RWPE1 (cell line): Measurements from ENCODE around the gene MRC1.
"Not testable (repeated sequence)": the region's sequence is repeated elsewhere in the genome, so short reads cannot be mapped to it uniquely, and the experiment has no call there.

Experiments used
- CTCF ChIA-PET: fragments of 350-600 bp; sonication (Branson Sonifier 250); formaldehyde crosslinking; extraction: SDS; loops from one replicate; lab custom pipeline; 2021; lab: Yijun Ruan, JAX
- POLR2A ChIA-PET: fragments of 400-600 bp; formaldehyde crosslinking; extraction: SDS; loops from one replicate; lab custom pipeline; 2020; ENCODE audit warnings: antibody characterized with exemption; ENCODE audit not compliant: low non-redundant PET; lab: Yijun Ruan, JAX
- DNase-seq: peaks from one replicate; pipeline ENCODE4 v3.0.0; 2012; ENCODE audit warnings: low spot score
- H3K27ac ChIP-seq: fragments of 450-650 bp; 2 replicates; pipeline ENCODE4 v1.5.1; 2017
- TF ChIP-seq, protein P1 (sequence below): fragments of 450-650 bp; conservative IDR thresholded peaks from 2 replicates; pipeline ENCODE4 v1.5.1; 2017; ENCODE audit warnings: low read depth, mild to moderate bottlenecking

The MRC1 gene

DNA sequence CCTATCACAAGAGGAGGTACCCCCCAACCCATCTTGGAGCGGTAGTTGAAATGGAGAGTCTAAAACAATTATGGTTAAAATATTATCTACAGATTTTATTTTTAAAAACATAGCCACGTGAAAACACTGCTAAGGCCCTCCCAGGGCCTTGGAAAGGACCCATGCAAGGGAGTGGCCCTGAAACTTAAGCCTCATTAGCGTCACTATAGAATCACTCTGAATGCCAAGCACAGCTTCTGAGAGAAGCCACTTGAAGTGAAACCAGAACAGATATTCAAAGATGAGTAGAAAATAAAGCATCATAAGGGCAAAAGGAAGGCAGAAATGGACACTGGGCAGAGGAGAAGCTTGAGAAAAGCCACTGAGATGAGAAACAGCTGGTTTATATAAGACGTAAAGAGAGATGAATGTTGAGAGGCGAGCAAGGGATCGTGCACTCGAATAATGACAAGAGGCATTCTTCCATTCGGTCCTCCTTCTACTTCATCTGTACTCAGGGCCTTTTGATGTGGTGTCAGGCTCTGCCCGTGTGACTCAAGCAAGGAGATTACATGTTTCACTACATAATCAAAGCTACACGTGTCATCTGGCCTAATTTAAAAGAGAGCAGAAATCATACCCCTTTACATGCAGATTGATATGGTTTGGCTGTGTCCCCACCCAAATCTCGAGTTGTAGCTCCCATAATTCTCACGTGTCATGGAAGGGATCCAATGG, 109.2 kb downstream of the MRC1 start:
- CTCF ChIA-PET = interaction anchor here (0.6 kb wide), 1 partner anchor 40 kb away, joined by 3 read pairs; no protein-coding TSS in a partner anchor
- TF ChIP-seq, protein P1, sequence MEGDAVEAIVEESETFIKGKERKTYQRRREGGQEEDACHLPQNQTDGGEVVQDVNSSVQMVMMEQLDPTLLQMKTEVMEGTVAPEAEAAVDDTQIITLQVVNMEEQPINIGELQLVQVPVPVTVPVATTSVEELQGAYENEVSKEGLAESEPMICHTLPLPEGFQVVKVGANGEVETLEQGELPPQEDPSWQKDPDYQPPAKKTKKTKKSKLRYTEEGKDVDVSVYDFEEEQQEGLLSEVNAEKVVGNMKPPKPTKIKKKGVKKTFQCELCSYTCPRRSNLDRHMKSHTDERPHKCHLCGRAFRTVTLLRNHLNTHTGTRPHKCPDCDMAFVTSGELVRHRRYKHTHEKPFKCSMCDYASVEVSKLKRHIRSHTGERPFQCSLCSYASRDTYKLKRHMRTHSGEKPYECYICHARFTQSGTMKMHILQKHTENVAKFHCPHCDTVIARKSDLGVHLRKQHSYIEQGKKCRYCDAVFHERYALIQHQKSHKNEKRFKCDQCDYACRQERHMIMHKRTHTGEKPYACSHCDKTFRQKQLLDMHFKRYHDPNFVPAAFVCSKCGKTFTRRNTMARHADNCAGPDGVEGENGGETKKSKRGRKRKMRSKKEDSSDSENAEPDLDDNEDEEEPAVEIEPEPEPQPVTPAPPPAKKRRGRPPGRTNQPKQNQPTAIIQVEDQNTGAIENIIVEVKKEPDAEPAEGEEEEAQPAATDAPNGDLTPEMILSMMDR = no peak
- no peak overlapping the region for H3K27ac ChIP-seq

DNA sequence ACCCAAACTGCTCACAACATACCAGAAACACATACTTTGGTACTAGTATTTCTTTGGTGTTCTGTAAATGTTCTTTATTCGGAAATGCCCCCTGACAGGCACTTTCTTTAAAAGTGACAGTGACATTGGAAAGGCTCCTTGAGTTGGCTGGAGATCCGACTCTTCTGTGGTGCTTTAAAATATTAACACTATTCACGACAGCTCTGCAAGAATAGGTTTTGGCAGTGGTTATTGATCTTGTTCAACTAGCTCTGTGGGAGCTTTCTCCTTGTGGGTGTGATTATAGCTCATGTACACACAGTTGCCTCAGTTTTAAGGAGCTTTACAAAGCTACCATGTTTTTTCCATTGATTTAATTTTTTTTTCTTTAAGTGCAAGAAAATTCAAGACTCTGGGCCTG, 112.2 kb downstream of the MRC1 start:
- ChIA-PET POLR2A (no interaction called here), CTCF (no interaction called here)
- TF ChIP-seq, protein P1 = no peak
- DNase-seq = no peak
- H3K27ac ChIP-seq = no peak overlapping the region

More for the DNA sequence above, 109.2 kb downstream of the MRC1 start:
- DNase-seq = no peak
- POLR2A ChIA-PET = no interaction called here

DNA sequence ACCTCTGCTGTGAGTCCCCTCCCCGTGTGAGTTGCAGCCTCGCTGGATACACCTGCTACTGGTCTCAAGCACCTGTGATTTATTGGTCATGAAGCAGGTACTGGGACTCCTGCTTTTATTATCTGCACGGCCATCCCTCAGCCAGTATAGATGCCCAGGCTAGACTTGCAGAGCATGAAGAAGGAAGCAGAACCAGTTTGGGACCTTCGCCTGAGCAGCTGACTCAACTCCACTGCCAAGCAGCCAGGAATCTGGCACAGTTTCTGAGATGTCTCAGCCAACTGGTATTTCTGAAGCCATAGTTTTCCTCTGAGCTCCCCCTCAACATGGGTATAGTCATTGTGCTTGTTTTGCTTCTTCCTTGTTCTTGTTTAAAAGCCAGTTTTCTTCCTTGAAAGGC, 114.6 kb downstream of the MRC1 start:
- CTCF ChIA-PET = no interaction called here
- no peak overlapping the region for H3K27ac ChIP-seq
- TF ChIP-seq, protein P1 = no peak
- peak; percentile 67 for DNase-seq
- POLR2A ChIA-PET = no interaction called here

DNA sequence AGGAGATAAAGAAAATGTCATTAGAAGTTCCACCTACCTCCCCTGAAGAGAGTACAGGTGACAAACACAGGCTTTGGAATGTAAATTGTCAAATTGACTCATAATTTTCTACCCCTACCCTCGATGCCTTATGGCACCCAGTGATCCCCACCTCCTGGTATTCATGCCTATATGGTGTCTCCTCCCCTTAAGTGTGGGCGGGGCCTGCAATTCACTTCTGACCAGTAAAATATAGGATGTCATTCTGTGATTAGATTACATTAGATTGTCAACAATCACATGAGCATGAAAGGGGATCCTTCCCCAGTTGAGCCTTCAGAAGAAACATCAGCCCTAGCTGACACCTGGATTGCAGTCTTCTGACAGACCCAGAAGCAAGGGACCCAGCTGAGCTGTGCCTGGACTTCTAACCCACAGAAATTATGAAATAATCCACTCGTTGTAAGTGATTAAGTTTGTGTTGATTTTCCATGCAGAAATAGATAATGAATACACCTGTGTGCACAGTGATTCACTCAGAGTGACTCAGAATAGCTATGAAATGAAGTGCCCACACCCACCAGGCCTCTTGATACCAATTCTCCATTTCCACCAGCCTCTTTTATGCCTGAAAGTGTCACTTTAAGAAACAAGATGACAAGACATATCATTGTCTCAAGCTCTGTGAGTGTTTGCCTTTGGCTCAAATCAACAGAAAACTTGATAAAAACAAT, 134.0 kb downstream of the MRC1 start:
- POLR2A ChIA-PET = no interaction called here
- CTCF ChIA-PET = interaction anchor here (0.5 kb wide), 1 partner anchor 155 kb away, joined by 4 read pairs; no protein-coding TSS in a partner anchor
- peak; percentile 17 for DNase-seq
- no peak overlapping the region for H3K27ac ChIP-seq
- TF ChIP-seq, protein P1 = no peak

DNA sequence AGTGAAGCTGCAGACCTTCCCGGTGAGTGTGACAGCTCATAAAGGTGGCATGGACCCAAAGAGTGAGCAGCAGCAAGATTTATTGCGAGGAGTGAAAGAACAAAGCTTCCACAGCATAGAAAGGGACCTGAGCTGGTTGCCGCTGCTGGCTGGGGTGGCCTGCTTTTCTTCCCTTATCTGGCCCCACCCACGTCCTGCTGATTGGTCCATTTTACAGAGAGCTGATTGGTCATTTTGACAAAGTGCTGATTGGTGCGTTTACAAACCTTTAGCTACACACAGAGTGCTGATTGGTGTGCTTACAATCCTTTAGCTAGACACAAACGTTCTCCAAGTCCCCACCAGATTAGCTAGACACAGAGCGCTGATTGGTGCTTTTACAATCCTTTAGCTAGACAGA, 141.1 kb downstream of the MRC1 start:
- H3K27ac ChIP-seq, POLR2A ChIA-PET, DNase-seq: not testable (repeated sequence)
- CTCF ChIA-PET = interaction anchor here (0.6 kb wide), 1 partner anchor 1415 kb away, joined by 3 read pairs; no protein-coding TSS in a partner anchor

DNA sequence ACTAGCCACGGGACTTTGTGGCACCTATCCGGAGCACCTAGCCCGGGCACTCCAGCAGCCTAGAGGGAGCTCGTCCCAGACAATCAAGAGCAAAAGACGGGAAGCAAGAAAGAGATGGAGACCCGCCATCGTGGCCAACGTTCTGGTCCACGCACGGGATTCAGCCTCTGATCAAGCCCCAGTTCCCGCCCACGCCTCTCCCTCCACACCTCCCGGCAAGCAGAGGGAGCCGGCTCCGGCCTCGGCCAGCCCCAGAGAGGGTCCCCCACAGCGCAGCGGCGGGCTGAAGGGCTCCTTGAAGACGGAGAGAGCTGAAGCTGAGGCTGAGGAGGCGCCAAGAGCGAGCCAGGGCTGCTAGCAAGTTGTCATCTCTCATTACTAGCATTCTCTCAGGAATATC, 141.6 kb downstream of the MRC1 start:
- CTCF ChIA-PET = interaction anchor here (0.5 kb wide), 1 partner anchor 52 kb away, joined by 3 read pairs; no protein-coding TSS in a partner anchor
- POLR2A ChIA-PET = no interaction called here
- no peak for DNase-seq
- TF ChIP-seq, protein P1 = no peak
- no peak overlapping the region for H3K27ac ChIP-seq

DNA sequence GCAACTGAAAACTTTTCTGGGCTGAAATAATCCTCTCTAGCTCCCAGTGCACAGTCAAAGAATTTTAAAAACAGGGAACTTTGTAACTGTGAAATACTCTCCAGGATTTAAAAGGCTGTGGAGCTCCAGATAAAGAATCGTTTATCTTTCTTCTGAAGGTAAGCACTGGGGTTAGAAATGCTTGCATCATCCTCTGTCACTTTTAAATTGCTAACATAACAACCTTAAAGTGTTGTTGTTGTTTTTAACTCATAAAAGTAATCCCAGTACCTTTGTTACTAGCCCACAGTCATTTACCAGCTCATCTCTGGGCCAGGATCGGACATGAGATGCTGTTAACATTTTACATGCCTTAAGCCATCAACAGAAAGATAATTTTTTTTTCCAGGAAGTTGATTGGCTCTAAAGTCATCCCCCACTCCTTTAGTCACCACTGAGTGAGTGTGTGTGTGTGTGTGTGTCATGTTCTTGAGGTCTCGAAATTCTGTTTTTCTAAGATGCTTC, 142.8 kb downstream of the MRC1 start, which contains the start of gene SLC39A12:
Gene SLC39A12 (plus strand): TSS at position 51 of the 504 bp plus-strand sequence. CDS start 1,359 bp downstream, outside the sequence.
- POLR2A ChIA-PET = no interaction called here
- TF ChIP-seq, protein P1 = no peak
- no peak for DNase-seq
- CTCF ChIA-PET = no interaction called here
- H3K27ac ChIP-seq = no peak within 1 kb of the TSS

DNA sequence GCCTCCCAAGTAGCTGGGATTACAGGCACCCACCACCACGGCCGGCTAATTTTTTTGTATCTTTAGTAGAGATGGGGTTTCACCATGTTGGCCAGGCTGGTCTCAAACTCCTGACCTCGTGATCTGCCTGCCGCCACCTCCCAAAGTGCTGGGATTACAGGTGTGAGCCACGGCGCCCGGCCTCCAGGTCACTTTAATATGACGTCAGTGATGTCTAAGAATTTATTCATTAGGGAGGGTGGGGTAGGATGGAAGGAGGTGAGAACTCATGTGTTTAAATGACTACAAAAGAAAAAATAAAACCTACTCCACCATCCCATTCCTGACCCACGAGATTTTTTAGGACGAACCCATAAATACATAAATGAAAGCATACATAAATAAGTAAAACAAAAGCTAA, 145.2 kb downstream of the MRC1 start:
- H3K27ac ChIP-seq, CTCF ChIA-PET, DNase-seq, POLR2A ChIA-PET: not testable (repeated sequence)
